Right renal pelvis (tissue), 4 donors: Measurements from ENCODE around the gene PIK3CD. TPM values are rescaled to one million over a fixed set of nuclear protein-coding genes. Genes with fewer than 3 reads are reported as not detected.

Experiments
- DNase-seq, 4 donors: peaks; one replicate each; pipeline ENCODE4 v3.0.0-alpha.2; 2013; ENCODE audit warnings: low read depth in 4 of 4, low spot score in 3 of 4, missing footprints in 1 of 4
- polyA plus RNA-seq, 4 donors: library from polyadenylated mRNA; unstranded; fragments of 120-200 nt; gene quantifications; one replicate each; pipeline ENCODE4 v1.2.1, GENCODE V29; 2013; ENCODE audit not compliant: insufficient read length in 4 of 4

Gene PIK3CD
- polyA plus RNA-seq, 4 donors, result 6.2 to 7.1 (median 7.0) TPM

GRCh38 chr1:9715536-9716226, 64.2 kb downstream of the PIK3CD start:
- DNase-seq, result no peak

- DNase-seq, result no peak
Measured at GRCh38 chr1:9716404-9717192, 65.1 kb downstream of the PIK3CD start.

GRCh38 chr1:9717193-9718005, 65.9 kb downstream of the PIK3CD start:
- peak; percentile 63 to 82 (median 78) for DNase-seq

GRCh38 chr1:9718006-9718680, 66.6 kb downstream of the PIK3CD start:
- DNase-seq, result no peak

GRCh38 chr1:9719978-9720722, 68.6 kb downstream of the PIK3CD start:
- no peak for DNase-seq

- DNase-seq, result no peak
Measured at GRCh38 chr1:9720785-9721605, 69.5 kb downstream of the PIK3CD start.

GRCh38 chr1:9721606-9722377, 70.3 kb downstream of the PIK3CD start:
- DNase-seq, result peak in 2 of 4 donors; percentile 18 to 26

- DNase-seq, result no peak
Measured at GRCh38 chr1:9722378-9722749, 70.8 kb downstream of the PIK3CD start.

GRCh38 chr1:9723068-9723805, 71.7 kb downstream of the PIK3CD start:
- no peak for DNase-seq

- no peak for DNase-seq
Measured at GRCh38 chr1:9723926-9724325, 72.4 kb downstream of the PIK3CD start.

GRCh38 chr1:9724706-9725476, 73.4 kb downstream of the PIK3CD start:
- DNase-seq, result no peak

- no peak for DNase-seq
Measured at GRCh38 chr1:9726406-9726805, 74.9 kb downstream of the PIK3CD start.

- no peak for DNase-seq
Measured at GRCh38 chr1:9726905-9727595, 75.5 kb downstream of the PIK3CD start.

GRCh38 chr1:9728451-9729295, 77.1 kb downstream of the PIK3CD start:
- no peak for DNase-seq

GRCh38 chr1:9729523-9729922, 78.0 kb downstream of the PIK3CD start:
- no peak for DNase-seq
